ENCODE data around the gene ODF2.

- TF ChIP-seq CTCF (IDR thresholded peaks at IDR 0.05) (no peak), POLR2A (IDR thresholded peaks at IDR 0.05) (no peak)
These were observed 34.9 kb upstream of the ODF2 start, which contains the start of gene CERCAM for GRCh38 chr9:128420651-128421481.

All from testis (tissue), 2 donors.